HepG2 (cell line): Measurements from ENCODE around the gene CLN6. TPM values are rescaled to one million over a fixed set of nuclear protein-coding genes. Genes with fewer than 3 reads are reported as not detected.
A peak's percentile ranks its signal among the peaks of the same experiment; 100 is the strongest.

Source experiments
- ATAC-seq: fragments of 200-7000 bp; cut with Tn5 transposase; 3 replicates; pipeline ENCODE4 v1.9.1; 2020; ENCODE audit warnings: mild to moderate bottlenecking, moderate library complexity
- BruUV-seq: library from RNA; stranded (reverse); fragments of 400-500 nt; replicated peaks from 2 replicates; lab custom pipeline; 2021; lab: Mats Ljungman, UMichigan
- CTCF ChIA-PET: fragments of 300-600 bp; formaldehyde crosslinking; extraction: SDS; loops from one replicate; lab custom pipeline; 2021; ENCODE audit warnings: low total read pairs, inconsistent platforms, low intra/inter-chr PET ratio; lab: Yijun Ruan, JAX
- POLR2A ChIA-PET: fragments of 350-600 bp; sonication (Branson Sonifier 250); formaldehyde crosslinking; loops from one replicate; lab custom pipeline; 2020; ENCODE audit warnings: antibody characterized with exemption, inconsistent platforms; lab: Yijun Ruan, JAX
- DNase-seq: peaks from one replicate; pipeline ENCODE4 v3.0.0-alpha.2; 2015; ENCODE audit warnings: low spot score
- FAIRE-seq: peaks from 3 replicates; lab custom pipeline; 2011; peaks lifted over from hg19 to GRCh38; lab: Jason Lieb, UNC
- H2AFZ ChIP-seq: one replicate; pipeline ENCODE4 v1.6.1; 2011; ENCODE audit warnings: low read length, inconsistent platforms
- H3K27ac ChIP-seq: fragments of 300-600 bp; 3 replicates; pipeline ENCODE4 v1.8.0; 2011; ENCODE audit warnings: mixed run types, mild to moderate bottlenecking, mixed read lengths, low read length, inconsistent platforms; ENCODE audit not compliant: insufficient read depth; ENCODE audit errors: extremely low read length
- H3K27me3 ChIP-seq, 2 experiments: fragments of 200-600 bp in 1 of 2; 2 replicates in 1 of 2; 3 replicates in 1 of 2; pipeline versions ENCODE4 v1.6.0 to v1.8.0; 2011; ENCODE audit warnings: low read length in 2 of 2, mild to moderate bottlenecking in 2 of 2, moderate library complexity in 2 of 2, inconsistent platforms in 1 of 2; ENCODE audit not compliant: insufficient read depth in 2 of 2, control insufficient read depth in 1 of 2
- H3K36me3 ChIP-seq, 2 experiments: fragments of 200-600 bp in 1 of 2; replicated peaks in 1 of 2; 2 replicates in 1 of 2; 3 replicates in 1 of 2; pipeline versions ENCODE4 v1.5.1 to v1.8.0; 2011; ENCODE audit warnings: low read length in 2 of 2, inconsistent platforms in 1 of 2; ENCODE audit not compliant: insufficient read depth in 2 of 2, control insufficient read depth in 1 of 2
- H3K4me1 ChIP-seq: 2 replicates; pipeline ENCODE4 v1.5.1; 2012; ENCODE audit warnings: low read length, inconsistent platforms; ENCODE audit not compliant: insufficient read depth
- H3K4me2 ChIP-seq: 2 replicates; pipeline ENCODE4 v1.6.0; 2011; ENCODE audit warnings: low read depth, low read length, inconsistent platforms
- H3K4me3 ChIP-seq, 3 experiments: fragments of 200-600 bp in 1 of 3; sonication (generic), shearing (Covaris generic) in 1 of 3; replicated peaks in 1 of 3; 2 replicates each; pipeline ENCODE4 v1.5.1; 2011 to 2016; ENCODE audit warnings: low read length in 3 of 3, inconsistent platforms in 2 of 3, low read depth in 2 of 3, mild to moderate bottlenecking in 2 of 3, control low read depth in 1 of 3, mixed read lengths in 1 of 3; ENCODE audit not compliant: insufficient read depth in 1 of 3
- H3K79me2 ChIP-seq: one replicate; pipeline ENCODE4 v1.6.1; 2011; ENCODE audit warnings: low read length, inconsistent platforms; ENCODE audit not compliant: insufficient read depth
- H3K9ac ChIP-seq: 2 replicates; pipeline ENCODE4 v1.6.0; 2011; ENCODE audit warnings: mild to moderate bottlenecking, low read depth, low read length, inconsistent platforms; ENCODE audit not compliant: insufficient read depth
- H3K9me3 ChIP-seq: 2 replicates; pipeline ENCODE4 v1.5.1; 2012; ENCODE audit warnings: mild to moderate bottlenecking, low read length
- H4K20me1 ChIP-seq: 2 replicates; pipeline ENCODE4 v1.6.0; 2011; ENCODE audit warnings: inconsistent platforms, mild to moderate bottlenecking, low read length, moderate library complexity; ENCODE audit not compliant: insufficient read depth
- AKNA ChIP-seq: sonication (generic); formaldehyde crosslinking; IDR thresholded peaks from 2 replicates; pipeline ENCODE4 v1.4.0; 2020; ENCODE audit warnings: missing genetic modification reagents, borderline replicate concordance
- ATF7 ChIP-seq, 2 experiments: fragments of 450-650 bp in 1 of 2; sonication (generic) in 1 of 2; formaldehyde crosslinking in 1 of 2; IDR thresholded peaks; 2 replicates each; pipeline versions ENCODE4 v1.4.0 to v1.6.1; 2016 to 2020; ENCODE audit warnings: antibody characterized with exemption in 1 of 2, mild to moderate bottlenecking in 1 of 2, missing genetic modification reagents in 1 of 2
- E2F5 ChIP-seq: sonication (generic); formaldehyde crosslinking; conservative IDR thresholded peaks from 2 replicates; pipeline ENCODE4 v1.4.0; 2020; ENCODE audit warnings: missing genetic modification reagents
- FOSL1 ChIP-seq: sonication (generic); formaldehyde crosslinking; IDR thresholded peaks from 2 replicates; pipeline ENCODE4 v1.9.0; 2021; ENCODE audit warnings: missing genetic modification reagents, borderline replicate concordance
- JUND ChIP-seq: sonication (generic); formaldehyde crosslinking; IDR thresholded peaks from 2 replicates; pipeline ENCODE4 v1.8.0; 2022; ENCODE audit warnings: mild to moderate bottlenecking, missing genetic modification reagents
- NFRKB ChIP-seq: fragments of 450-650 bp; IDR thresholded peaks from 2 replicates; pipeline ENCODE4 v1.6.1; 2017
- POGK ChIP-seq: sonication (generic); formaldehyde crosslinking; conservative IDR thresholded peaks from 2 replicates; pipeline ENCODE4 v1.8.0; 2022; ENCODE audit warnings: mild to moderate bottlenecking, moderate library complexity, missing genetic modification reagents
- POLR2AphosphoS2 ChIP-seq: IDR thresholded peaks from 2 replicates; pipeline ENCODE4 v1.6.1; 2011; ENCODE audit warnings: low read depth, low read length, improper control_type of control experiment
- SOX5 ChIP-seq: IDR thresholded peaks from 2 replicates; pipeline ENCODE4 v1.6.1; 2016; ENCODE audit warnings: borderline replicate concordance
- TFDP2 ChIP-seq: sonication (generic); formaldehyde crosslinking; IDR thresholded peaks from 2 replicates; pipeline ENCODE4 v1.4.0; 2020; ENCODE audit warnings: missing genetic modification reagents
- TRAFD1 ChIP-seq: sonication (generic); formaldehyde crosslinking; IDR thresholded peaks from 2 replicates; pipeline ENCODE4 v1.5.1; 2020; ENCODE audit warnings: missing genetic modification reagents, mild to moderate bottlenecking, borderline replicate concordance
- ZNF451 ChIP-seq: sonication (generic); formaldehyde crosslinking; IDR thresholded peaks from 2 replicates; pipeline ENCODE4 v1.5.0; 2020; ENCODE audit warnings: mild to moderate bottlenecking, missing genetic modification reagents
- in situ Hi-C: cut with HindIII; loops from 2 replicates; pipeline ENCODE4 v1.10.0; 2017; ENCODE audit warnings: low pct_unique_long_range_greater_than_20kb; ENCODE audit not compliant: extremely low pct_ligation_motif_present
- intact Hi-C: fragments of 100-400 bp; cut with micrococcal nuclease; formaldehyde crosslinking; loops from one replicate; pipeline ENCODE4 v1.10.0; 2022; ENCODE audit not compliant: unreplicated experiment
- polyA plus RNA-seq, 8 experiments: library from polyadenylated mRNA; depleted of rRNA in 3 of 8; stranded (reverse) in 7 of 8; unstranded in 1 of 8; fragments of >200 nt; fragmentation: Illumina TruSeq in 4 of 8; extraction: Trizol in 4 of 8; gene quantifications; 2 replicates each; pipeline versions ENCODE4 v1.2.1 to v1.2.3, GENCODE V29; 2011 to 2016; ENCODE audit warnings: low read depth in 4 of 8, missing spikeins in 1 of 8, mixed read lengths in 1 of 8; ENCODE audit not compliant: insufficient read depth in 1 of 8
- total RNA-seq, 5 experiments: library from RNA; depleted of rRNA; stranded (reverse); fragments of >200 nt; fragmentation: Illumina TruSeq; extraction: Trizol; gene quantifications; 2 replicates each; pipeline ENCODE4 v1.2.3, GENCODE V29; 2016; ENCODE audit warnings: low read depth in 1 of 5

CLN6 gene
- total and polyA plus RNA-seq, 2 of the 13 experiments (the other 11 are each of a cell fraction or from before 2014, with no cell fraction given) = 24.9 to 27.1 TPM

- TF ChIP-seq POGK (no peak), NFRKB (no peak), ATF7 (IDR thresholded peaks at IDR 0.05) (peak; percentile 49; the same call in 1 of the 2 replicates), ATF7 (CRISPR knock-in tag; IDR thresholded peaks at IDR 0.05) (no peak)
Measured at GRCh38 chr15:68183616-68184315, 45.8 kb downstream of the CLN6 start (continued).

- no peak overlapping the region for H3K4me2 ChIP-seq
- no peak overlapping the region for H3K27ac ChIP-seq
- DNase-seq = no peak
- H3K4me3 ChIP-seq = no peak overlapping the region
- intact Hi-C loops (no loop called here), in situ Hi-C loops (no loop called here)
- no peaks in the 10 kb centered on the region for H3K27me3 ChIP-seq
- CTCF ChIA-PET = no interaction called here
- no peaks in the 10 kb centered on the region for H4K20me1 ChIP-seq
- no peaks in the 10 kb centered on the region for H3K79me2 ChIP-seq
- H3K9me3 ChIP-seq = no peaks in the 10 kb centered on the region
- H3K9ac ChIP-seq = no peak overlapping the region
- POLR2A ChIA-PET = no interaction called here
- H3K36me3 ChIP-seq = peaks cover 9 to 74% of the 10 kb centered on the region in 2 experiments
- H2AFZ ChIP-seq = no peak overlapping the region
- no peaks in the 10 kb centered on the region for H3K4me1 ChIP-seq
- no peak for FAIRE-seq
- ATAC-seq = no peak
- no TSS peak for BruUV-seq
- TF ChIP-seq JUND = no peak
- TF ChIP-seq ZNF451 = no peak
- TF ChIP-seq SOX5 (CRISPR knock-in tag) = no peak
- TF ChIP-seq POLR2AphosphoS2 = no peak
- no peak for TF ChIP-seq TFDP2 (CRISPR knock-in tag)
- TF ChIP-seq E2F5 (CRISPR knock-in tag) = no peak
- no peak for TF ChIP-seq FOSL1 (CRISPR knock-in tag)
- no peak for TF ChIP-seq AKNA
- no peak for TF ChIP-seq TRAFD1 (CRISPR knock-in tag)
Measured at GRCh38 chr15:68177742-68178141, 51.8 kb downstream of the CLN6 start.
